Right atrium auricular region (tissue), 2 donors: ENCODE results near the gene DCC. TPM values are rescaled to one million over a fixed set of nuclear protein-coding genes. Genes with fewer than 3 reads are reported as not detected.

Experiments used
- DNase-seq: peaks from one replicate; pipeline ENCODE4 v3.0.0-alpha.2; 2019; ENCODE audit warnings: low spot score
- H3K27ac ChIP-seq, 2 donors: fragments of 200-600 bp; sonication (generic); 1 replicate in 1 of 2; 2 replicates in 1 of 2; pipeline ENCODE4 v1.5.1; 2016 to 2019
- H3K27me3 ChIP-seq, 2 donors: fragments of 200-600 bp; sonication (generic); one replicate each; pipeline versions ENCODE4 v1.5.1 to v1.6.0; 2017 to 2019
- H3K36me3 ChIP-seq: fragments of 200-600 bp; sonication (generic); one replicate; pipeline ENCODE4 v1.5.1; 2016
- H3K4me1 ChIP-seq, 2 donors: fragments of 200-600 bp; sonication (generic); one replicate each; pipeline versions ENCODE4 v1.5.1 to v1.6.0; 2017 to 2019
- H3K4me3 ChIP-seq, 2 donors: fragments of 200-600 bp; sonication (generic); 1 replicate in 1 of 2; 2 replicates in 1 of 2; pipeline ENCODE4 v1.5.1; 2017 to 2019; ENCODE audit warnings: mild to moderate bottlenecking in 1 of 2, moderate library complexity in 1 of 2
- H3K9me3 ChIP-seq, 2 donors: fragments of 200-600 bp; sonication (generic); one replicate each; pipeline ENCODE4 v1.5.1; 2019
- CTCF ChIP-seq, 2 donors: fragments of 200-600 bp; sonication (generic); IDR thresholded peaks; one replicate each; pipeline ENCODE4 v1.5.1; 2019; ENCODE audit warnings: antibody characterized with exemption in 2 of 2
- total RNA-seq, 2 donors: library from RNA; depleted of rRNA; stranded (reverse); fragments of >200 nt; gene quantifications; one replicate each; pipeline ENCODE4 v1.1.0, GENCODE V29; 2016

The DCC gene
- total RNA-seq, 2 donors from 2014 or later, result not detected

GRCh38 chr18:53319628-53320027 lies 979.6 kb downstream of the DCC start:
- H3K27ac ChIP-seq, result no peak overlapping the region

GRCh38 chr18:53322163-53322562 lies 982.2 kb downstream of the DCC start:
- no peak overlapping the region for H3K4me3 ChIP-seq
- no peak for DNase-seq
- no peaks in the 10 kb centered on the region for H3K36me3 ChIP-seq
- H3K4me1 ChIP-seq, result no peaks in the 10 kb centered on the region
- TF ChIP-seq CTCF (IDR thresholded peaks at IDR 0.05), result no peak
- no peaks in the 10 kb centered on the region for H3K27me3 ChIP-seq
- no peaks in the 10 kb centered on the region for H3K9me3 ChIP-seq
- H3K27ac ChIP-seq, result no peak overlapping the region

More at GRCh38 chr18:53319628-53320027, 979.6 kb downstream of the DCC start:
- no peak for TF ChIP-seq CTCF (IDR thresholded peaks at IDR 0.05)
- no peaks in the 10 kb centered on the region for H3K36me3 ChIP-seq
- no peaks in the 10 kb centered on the region for H3K9me3 ChIP-seq
- no peaks in the 10 kb centered on the region for H3K4me1 ChIP-seq
- DNase-seq, result no peak
- no peaks in the 10 kb centered on the region for H3K27me3 ChIP-seq
- no peak overlapping the region for H3K4me3 ChIP-seq

GRCh38 chr18:53324353-53324752 lies 984.4 kb downstream of the DCC start:
- Histone ChIP-seq H3K4me3 (no peak overlapping the region), H3K27ac (no peak overlapping the region), H3K4me1 (no peaks in the 10 kb centered on the region), H3K27me3 (no peaks in the 10 kb centered on the region), H3K36me3 (no peaks in the 10 kb centered on the region), H3K9me3 (no peaks in the 10 kb centered on the region)
- no peak for TF ChIP-seq CTCF (IDR thresholded peaks at IDR 0.05)
- DNase-seq, result no peak

GRCh38 chr18:53360501-53361443 lies 1020.8 kb downstream of the DCC start:
- Histone ChIP-seq H3K4me1 (no peaks in the 10 kb centered on the region), H3K27ac (no peak overlapping the region), H3K36me3 (no peaks in the 10 kb centered on the region), H3K4me3 (no peak overlapping the region), H3K9me3 (no peaks in the 10 kb centered on the region), H3K27me3 (no peaks in the 10 kb centered on the region)
- DNase-seq, result no peak
- no peak for TF ChIP-seq CTCF (IDR thresholded peaks at IDR 0.05)

GRCh38 chr18:53375621-53376020 lies 1035.6 kb downstream of the DCC start:
- H3K36me3 ChIP-seq, result no peaks in the 10 kb centered on the region
- no peaks in the 10 kb centered on the region for H3K27me3 ChIP-seq
- H3K9me3 ChIP-seq, result no peaks in the 10 kb centered on the region
- H3K27ac ChIP-seq, result no peak overlapping the region
- DNase-seq, result no peak
- H3K4me3 ChIP-seq, result no peak overlapping the region
- TF ChIP-seq CTCF (IDR thresholded peaks at IDR 0.05), result no peak
- H3K4me1 ChIP-seq, result no peaks in the 10 kb centered on the region
